ENCODE data around the gene PACSIN1. TPM values are rescaled to one million over a fixed set of nuclear protein-coding genes. Genes with fewer than 3 reads are reported as not detected.
"Not testable (repeated sequence)": the region's sequence is repeated elsewhere in the genome, so short reads cannot be mapped to it uniquely, and the experiment has no call there.

PACSIN1 gene
- total RNA-seq, 1 donor from 2014 or later: 0.11 TPM

GRCh38 chr6:34484391-34484790 lies 18.5 kb downstream of the PACSIN1 start:
- Mint-ChIP-seq H3K27me3 (no peaks in the 10 kb centered on the region), H3K4me1 (peaks cover 13% of the 10 kb centered on the region), H3K9me3 (no peaks in the 10 kb centered on the region), H3K27ac (no peak overlapping the region), H3K4me3 (no peak overlapping the region), H3K36me3 (ENCODE audit: low read depth) (no peaks in the 10 kb centered on the region)
- CTCF ChIA-PET: no interaction called here
- ATAC-seq (ENCODE audit: low read depth) (no peak), DNase-seq (no peak)
- intact Hi-C loops (cut with micrococcal nuclease): no loop called here
- TF ChIP-seq CTCF (IDR thresholded peaks at IDR 0.05): no peak
- POLR2A ChIA-PET: no interaction called here

DNA sequence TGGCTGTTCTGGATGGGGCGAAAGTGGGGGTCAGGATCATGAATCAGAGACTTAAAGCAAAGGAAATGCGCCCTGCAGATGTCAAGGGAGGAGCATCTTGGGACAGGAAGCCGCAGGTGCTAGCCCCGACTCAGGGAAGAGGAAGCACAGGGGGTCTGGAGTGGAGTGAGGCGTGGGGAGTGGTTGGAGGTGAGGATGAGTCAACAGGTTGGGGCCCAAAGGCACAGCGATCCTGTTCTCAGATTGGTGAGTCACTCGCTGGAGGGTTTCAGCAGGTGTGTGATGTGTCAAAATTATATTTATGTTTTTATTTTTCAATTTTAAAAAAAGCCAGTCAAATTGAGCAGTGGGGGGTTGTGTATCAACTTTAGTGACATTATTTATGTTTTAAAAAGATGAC lies 19.0 kb downstream of the PACSIN1 start:
- intact Hi-C loops (cut with micrococcal nuclease): no loop called here
- Mint-ChIP-seq H3K4me3 (no peak overlapping the region), H3K27me3 (no peaks in the 10 kb centered on the region), H3K36me3 (ENCODE audit: low read depth) (no peaks in the 10 kb centered on the region), H3K9me3 (no peaks in the 10 kb centered on the region), H3K4me1 (peaks cover 13% of the 10 kb centered on the region), H3K27ac (no peak overlapping the region)
- DNase-seq (no peak), ATAC-seq (ENCODE audit: low read depth) (peak; percentile 95)
- TF ChIP-seq CTCF (IDR thresholded peaks at IDR 0.05): no peak
- CTCF ChIA-PET: no interaction called here
- POLR2A ChIA-PET: no interaction called here

DNA sequence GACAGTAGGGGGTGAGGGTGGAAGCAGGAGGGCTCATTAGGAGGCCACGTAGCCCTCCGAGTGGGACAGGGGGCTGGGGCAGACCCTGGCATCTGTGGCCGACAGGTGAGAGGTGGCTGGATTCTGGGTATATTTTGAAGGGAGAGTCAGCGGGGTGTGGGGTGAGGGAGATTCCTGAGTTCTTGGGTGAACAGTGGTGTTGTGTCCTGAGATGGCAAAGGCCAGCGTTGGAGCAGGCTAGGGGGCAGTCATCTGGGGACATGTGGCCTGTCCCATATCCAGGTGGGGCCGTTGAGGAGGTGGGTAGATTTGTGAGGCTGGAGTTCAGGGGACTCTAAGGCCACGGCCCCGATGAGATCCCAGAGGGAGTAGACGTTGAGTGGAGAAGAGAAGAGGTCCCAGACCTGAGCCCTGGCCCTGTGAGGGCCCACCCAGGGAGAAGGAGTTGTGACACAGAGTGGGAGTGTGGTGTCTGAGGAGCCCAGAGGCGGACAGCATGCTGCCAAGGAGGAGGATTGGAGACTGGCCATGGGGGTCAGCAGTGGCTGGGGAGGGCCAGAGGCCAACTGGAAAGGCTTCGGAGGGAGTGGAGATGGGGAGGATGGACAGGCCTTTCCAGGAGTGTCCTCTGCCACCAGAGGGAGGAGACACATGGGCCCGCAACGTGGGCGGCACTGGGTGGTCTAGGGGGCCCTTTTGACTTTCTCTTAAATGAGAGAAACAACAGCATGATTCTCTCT lies 19.6 kb downstream of the PACSIN1 start:
- Mint-ChIP-seq H3K27me3 (no peaks in the 10 kb centered on the region), H3K9me3 (no peaks in the 10 kb centered on the region), H3K27ac (no peak overlapping the region), H3K36me3 (ENCODE audit: low read depth) (no peaks in the 10 kb centered on the region), H3K4me1 (peaks cover 13% of the 10 kb centered on the region), H3K4me3 (no peak overlapping the region)
- no peak for DNase-seq
- CTCF ChIA-PET: no interaction called here
- TF ChIP-seq CTCF (IDR thresholded peaks at IDR 0.05): no peak
- intact Hi-C loops (cut with micrococcal nuclease): no loop called here
- ATAC-seq (ENCODE audit: low read depth): no peak
- POLR2A ChIA-PET: no interaction called here

DNA sequence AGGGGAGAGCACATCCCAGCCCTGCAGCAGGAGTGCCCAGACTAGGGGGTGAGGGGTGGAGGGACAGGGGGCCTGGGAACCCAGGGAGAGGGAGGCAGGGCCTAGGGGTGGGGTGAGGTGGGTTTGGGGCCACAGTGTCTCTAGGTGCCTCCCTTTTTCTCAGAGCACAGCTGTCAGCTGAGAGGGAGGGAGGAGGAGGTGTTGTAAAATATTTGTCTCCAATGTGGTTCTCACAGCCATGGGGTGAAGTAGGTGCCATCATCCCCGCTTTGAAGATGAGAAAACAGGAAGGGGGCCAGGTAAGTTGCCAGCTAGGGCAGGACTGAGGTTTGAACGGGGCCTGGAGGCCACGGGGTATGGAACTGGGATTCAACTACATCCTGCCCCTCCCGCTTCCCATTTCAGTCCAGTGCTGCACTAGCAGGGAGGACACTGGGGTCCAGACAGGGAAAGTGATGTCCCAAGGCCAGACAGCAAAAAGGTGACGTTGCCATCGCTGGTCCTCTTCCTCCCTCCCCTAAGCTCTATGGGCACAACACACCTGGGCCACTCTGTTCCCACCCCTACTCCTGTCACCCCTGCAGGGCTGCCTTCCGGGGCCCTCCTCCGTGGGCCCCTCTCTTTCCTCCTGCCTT lies 20.3 kb downstream of the PACSIN1 start:
- CTCF ChIA-PET: no interaction called here
- Mint-ChIP-seq H3K27ac (no peak overlapping the region), H3K9me3 (no peaks in the 10 kb centered on the region), H3K36me3 (ENCODE audit: low read depth) (no peaks in the 10 kb centered on the region), H3K4me3 (no peak overlapping the region), H3K27me3 (no peaks in the 10 kb centered on the region), H3K4me1 (peaks cover 13% of the 10 kb centered on the region)
- DNase-seq (no peak), ATAC-seq (ENCODE audit: low read depth) (no peak)
- intact Hi-C loops (cut with micrococcal nuclease): no loop called here
- POLR2A ChIA-PET: no interaction called here
- no peak for TF ChIP-seq CTCF (IDR thresholded peaks at IDR 0.05)

GRCh38 chr6:34486886-34487285 lies 21.0 kb downstream of the PACSIN1 start:
- CTCF ChIA-PET; H3K4me3 Mint-ChIP-seq; ATAC-seq (ENCODE audit: low read depth); H3K36me3 Mint-ChIP-seq (ENCODE audit: low read depth); H3K9me3 Mint-ChIP-seq; intact Hi-C loops (cut with micrococcal nuclease); POLR2A ChIA-PET; H3K27ac Mint-ChIP-seq; H3K27me3 Mint-ChIP-seq; DNase-seq: not testable (repeated sequence)
- peaks cover 13% of the 10 kb centered on the region for H3K4me1 Mint-ChIP-seq
